Thyroid gland (tissue), 4 donors: ENCODE results near the gene MMP19.

Experiments used
- CTCF ChIP-seq, 6 experiments: fragments of 200-600 bp in 3 of 6; fragments of 450-650 bp in 3 of 6; sonication (generic) in 3 of 6; IDR thresholded peaks; one replicate each; pipeline ENCODE4 v1.5.1; 2016 to 2019; ENCODE audit warnings: antibody characterized with exemption in 6 of 6, mild to moderate bottlenecking in 2 of 6, inconsistent platforms in 1 of 6, moderate library complexity in 1 of 6
- POLR2A ChIP-seq, 2 donors: fragments of 450-650 bp; IDR thresholded peaks; one replicate each; pipeline ENCODE4 v1.6.1; 2017; ENCODE audit warnings: antibody characterized with exemption in 2 of 2, mild to moderate bottlenecking in 2 of 2, moderate library complexity in 1 of 2

- TF ChIP-seq POLR2A (IDR thresholded peaks at IDR 0.05) (no peak), CTCF (IDR thresholded peaks at IDR 0.05) (no peak)
These were observed 30.6 kb downstream of the MMP19 start for GRCh38 chr12:55812088-55812487.
